C4-2B (cell line): ENCODE measurements around the gene MAP3K14.

Source experiments
- CTCF ChIP-seq: fragments of 450-650 bp; conservative IDR thresholded peaks from 2 replicates; pipeline ENCODE4 v1.5.1; 2017; ENCODE audit warnings: mild to moderate bottlenecking
- ZFX ChIP-seq: fragments of 450-650 bp; IDR thresholded peaks from 2 replicates; pipeline ENCODE4 v1.6.1; 2017

DNA sequence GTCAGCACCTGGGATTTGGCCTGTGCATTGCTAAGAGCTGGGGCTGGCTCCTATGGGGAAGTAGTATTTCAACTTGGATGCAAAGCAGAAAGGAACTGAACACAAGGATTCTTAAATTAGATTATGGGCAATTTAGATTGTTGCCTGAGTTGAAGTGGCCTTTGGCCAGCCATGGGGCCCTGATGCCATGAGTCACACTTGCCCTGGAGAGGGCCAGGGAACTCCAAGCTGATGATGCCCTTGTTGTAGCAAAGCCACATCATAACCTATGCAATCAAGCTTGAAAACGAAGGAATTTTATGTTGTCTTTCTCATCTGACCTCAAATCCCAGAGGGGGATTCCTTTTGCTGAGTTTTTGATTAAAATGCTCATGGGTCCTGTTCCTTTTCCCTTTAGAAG, 51.0 kb downstream of the MAP3K14 start:
- TF ChIP-seq CTCF (no peak), ZFX (no peak)
